Hematopoietic multipotent progenitor cell (in vitro differentiated cells): ENCODE data around the gene FAM174A. TPM values are rescaled to one million over a fixed set of nuclear protein-coding genes. Genes with fewer than 3 reads are reported as not detected.

Experiments used
- DNase-seq, 3 donors: peaks; one replicate each; pipeline ENCODE4 v3.0.0-alpha.2; 2011 to 2015; ENCODE audit warnings: low read depth in 2 of 3, low spot score in 2 of 3
- total RNA-seq: library from RNA; depleted of rRNA; stranded (reverse); fragments of >200 nt; gene quantifications from one replicate; pipeline ENCODE4 v1.2.3, GENCODE V29; 2012

FAM174A gene
- 26.9 TPM for total RNA-seq

DNA sequence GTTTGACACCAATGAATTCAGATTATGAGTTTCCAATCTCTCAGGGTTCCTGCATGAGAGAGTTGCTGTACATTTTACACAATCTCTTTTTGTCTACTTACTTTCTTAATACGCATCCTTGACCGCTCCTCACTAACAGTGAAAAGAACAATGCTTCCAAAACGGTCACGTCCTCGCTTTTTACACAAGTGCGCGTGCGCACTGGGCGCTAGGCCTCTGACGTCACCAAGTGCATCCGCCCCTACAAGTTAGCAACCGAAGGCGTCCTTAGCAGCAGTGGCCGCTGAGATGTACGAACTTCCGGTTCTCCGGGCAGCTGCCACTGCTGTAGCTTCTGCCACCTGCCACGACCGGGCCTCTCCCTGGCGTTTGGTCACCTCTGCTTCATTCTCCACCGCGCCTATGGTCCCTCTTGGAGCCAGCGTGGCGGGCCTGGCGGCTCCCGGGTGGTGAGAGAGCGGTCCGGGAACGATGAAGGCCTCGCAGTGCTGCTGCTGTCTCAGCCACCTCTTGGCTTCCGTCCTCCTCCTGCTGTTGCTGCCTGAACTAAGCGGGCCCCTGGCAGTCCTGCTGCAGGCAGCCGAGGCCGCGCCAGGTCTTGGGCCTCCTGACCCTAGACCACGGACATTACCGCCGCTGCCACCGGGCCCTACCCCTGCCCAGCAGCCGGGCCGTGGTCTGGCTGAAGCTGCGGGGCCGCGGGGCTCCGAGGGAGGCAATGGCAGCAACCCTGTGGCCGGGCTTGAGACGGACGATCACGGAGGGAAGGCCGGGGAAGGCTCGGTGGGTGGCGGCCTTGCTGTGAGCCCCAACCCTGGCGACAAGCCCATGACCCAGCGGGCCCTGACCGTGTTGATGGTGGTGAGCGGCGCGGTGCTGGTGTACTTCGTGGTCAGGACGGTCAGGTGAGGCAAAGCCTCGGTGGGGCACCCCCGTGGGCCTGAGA is at the start of gene FAM174A:
Gene FAM174A, plus strand, starts transcription at position 315 of the 946 bp plus-strand sequence. Its CDS starts 157 bp downstream, at position 472.
- peak; percentile 97 to 99 (median 98) for DNase-seq

GRCh38 chr5:100493996-100494395 is 41.2 kb upstream of the FAM174A start:
- no peak for DNase-seq

GRCh38 chr5:100496296-100496695 is 38.9 kb upstream of the FAM174A start:
- DNase-seq: no peak

DNA sequence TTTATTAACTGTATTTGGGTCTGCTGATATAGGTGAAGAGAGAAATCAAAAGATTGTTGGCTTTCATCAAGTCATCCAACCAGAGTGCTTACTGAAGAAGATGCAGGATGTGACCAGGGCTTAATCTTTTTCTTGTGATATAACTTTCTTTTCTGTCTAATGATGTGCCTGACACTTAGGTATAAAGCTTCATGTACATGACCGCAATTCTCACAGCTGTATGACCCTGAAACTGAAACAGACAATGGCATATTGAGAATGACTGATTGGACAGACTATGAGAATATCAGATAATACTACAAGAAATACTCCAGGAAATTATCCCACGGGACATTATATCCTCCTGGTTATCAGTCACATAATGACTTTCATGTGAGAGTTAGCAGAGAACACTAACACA is 32.5 kb upstream of the FAM174A start:
- no peak for DNase-seq

DNA sequence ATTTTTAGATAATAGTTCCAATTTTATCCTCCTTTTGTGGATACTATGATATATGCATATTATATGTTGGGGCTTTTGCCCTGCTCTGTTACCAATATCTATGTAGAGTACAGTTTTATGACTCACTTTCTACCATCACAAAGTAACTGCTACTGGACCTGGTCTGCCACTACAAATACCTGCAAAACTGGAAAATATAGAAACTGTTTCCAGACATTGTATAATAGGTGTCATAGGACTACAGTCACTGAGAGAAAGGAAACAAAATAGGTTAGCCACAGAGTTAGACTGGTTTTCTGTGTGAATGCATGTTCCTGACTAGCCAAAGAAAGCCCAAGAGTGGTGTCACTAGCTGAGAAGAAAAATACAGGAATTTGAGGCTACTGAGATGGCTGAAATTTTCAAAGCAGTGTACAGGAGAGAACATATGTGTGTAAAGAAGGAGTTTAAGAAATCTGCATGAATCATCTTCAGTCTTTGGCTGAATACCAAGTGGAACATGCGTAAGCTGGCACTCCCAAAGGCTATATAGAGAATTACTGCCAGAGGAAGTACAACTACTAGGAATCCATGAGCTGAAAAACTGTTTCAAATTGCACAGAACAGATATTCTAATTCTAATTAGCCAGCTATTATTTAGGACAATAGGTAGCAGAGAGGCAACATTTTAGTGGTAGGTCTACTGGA is 29.0 kb upstream of the FAM174A start:
- DNase-seq: no peak

- no peak for DNase-seq
Measured at GRCh38 chr5:100516285-100516684, 18.9 kb upstream of the FAM174A start.

GRCh38 chr5:100517301-100517974 is 17.7 kb upstream of the FAM174A start:
- no peak for DNase-seq

- no peak for DNase-seq
Measured at GRCh38 chr5:100518377-100518776, 16.8 kb upstream of the FAM174A start.

- DNase-seq: no peak
Measured at GRCh38 chr5:100519075-100519474, 16.1 kb upstream of the FAM174A start.

DNA sequence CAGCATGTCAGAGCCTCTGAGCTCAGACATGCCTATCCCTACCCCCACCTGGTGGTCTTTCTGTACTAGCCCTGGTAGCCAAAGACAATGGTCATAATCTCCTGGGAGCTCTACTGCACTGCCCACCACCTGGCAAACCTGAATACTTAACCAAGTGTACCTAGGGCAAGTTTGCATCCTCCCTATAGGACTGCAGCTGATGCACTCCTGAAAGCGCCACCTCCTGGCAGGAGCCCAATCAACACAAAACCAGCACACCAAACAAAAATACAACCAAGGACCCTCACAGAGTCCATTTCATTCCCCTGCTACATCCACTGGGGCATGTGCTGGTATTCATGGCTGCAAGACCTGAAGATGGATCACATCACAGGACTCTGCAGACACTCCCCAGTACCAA is 14.8 kb upstream of the FAM174A start:
- no peak for DNase-seq

DNA sequence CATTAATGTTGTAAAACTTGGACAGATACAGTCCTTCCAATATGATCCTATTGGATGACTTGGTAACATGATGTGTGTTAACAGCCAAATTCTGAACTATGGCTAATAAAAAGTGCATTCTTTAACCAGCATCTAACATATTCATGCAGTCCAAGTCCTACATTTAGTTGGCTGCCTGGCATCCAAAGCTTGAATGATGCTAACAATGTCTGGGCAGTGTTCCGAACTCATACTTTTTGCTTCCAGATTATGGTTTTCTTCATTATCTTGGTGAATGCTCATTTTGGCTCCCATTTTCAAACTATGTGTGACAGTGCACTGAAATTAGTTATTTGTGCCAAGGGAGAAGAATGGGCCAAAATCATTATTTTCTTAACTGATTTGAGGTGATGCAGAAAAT is 2.8 kb downstream of the FAM174A start:
- DNase-seq: no peak

- DNase-seq: no peak
Measured at GRCh38 chr5:100539519-100539918, 4.3 kb downstream of the FAM174A start.

DNA sequence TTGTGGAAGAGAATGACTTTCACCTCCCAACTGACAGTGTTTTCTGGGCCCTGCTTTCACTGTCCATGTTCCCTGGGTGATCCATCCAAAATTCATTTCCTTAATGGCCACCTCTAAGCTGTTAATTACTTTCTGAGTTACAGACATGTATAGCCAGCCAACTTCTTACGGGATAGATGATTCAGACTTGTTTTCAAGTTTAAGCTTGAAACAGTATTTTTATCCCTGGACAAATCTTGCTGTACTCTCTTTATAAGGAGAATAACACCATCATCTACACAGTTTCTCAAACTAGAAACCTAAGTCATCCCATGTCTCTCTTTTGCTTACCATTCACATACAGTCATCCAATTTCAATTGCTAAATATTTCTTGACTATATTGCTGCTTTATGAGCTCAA is 6.9 kb downstream of the FAM174A start:
- no peak for DNase-seq

DNA sequence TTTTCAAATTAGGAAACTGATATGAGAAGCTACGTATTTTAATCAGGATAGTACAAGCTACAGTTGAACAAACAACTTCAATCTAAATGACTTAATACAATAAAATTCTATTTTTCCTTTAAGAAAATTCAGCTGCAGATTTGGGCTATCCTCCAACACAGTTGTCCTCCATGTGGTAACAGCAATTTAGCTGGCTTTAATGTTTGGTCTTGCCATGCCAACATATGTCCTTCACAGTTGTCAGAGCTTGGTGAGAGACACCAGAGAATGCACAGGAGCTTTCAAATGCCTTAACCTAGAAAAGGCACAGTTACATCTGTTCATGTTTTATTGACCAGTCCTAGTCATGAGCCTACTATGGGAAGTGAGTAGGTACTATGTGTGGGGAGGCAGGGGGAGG is 10.8 kb downstream of the FAM174A start:
- DNase-seq: no peak

- peak in 1 of 3 donors; percentile 9 for DNase-seq
Measured at GRCh38 chr5:100550531-100551051, 15.4 kb downstream of the FAM174A start.

GRCh38 chr5:100551183-100551582 is 16.0 kb downstream of the FAM174A start:
- no peak for DNase-seq

DNA sequence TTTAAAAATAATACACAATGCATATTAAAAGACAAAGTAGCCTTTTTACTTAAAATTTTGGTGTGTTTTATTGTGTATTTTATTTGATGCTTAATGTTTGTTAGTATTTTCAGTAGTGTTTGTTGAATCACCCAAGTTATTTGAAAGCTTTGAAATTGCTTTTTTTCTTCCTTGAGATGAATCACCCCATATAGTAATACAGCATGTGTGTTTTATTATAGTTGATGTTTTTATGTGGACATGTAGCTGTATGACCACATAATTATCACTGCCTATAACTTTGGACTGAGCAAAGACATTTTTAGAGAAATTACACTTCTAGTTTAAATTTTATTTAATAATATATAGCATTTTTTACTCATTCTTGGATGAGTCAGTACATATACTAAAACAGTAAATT is 18.0 kb downstream of the FAM174A start:
- no peak for DNase-seq

- no peak for DNase-seq
Measured at GRCh38 chr5:100560860-100561259, 25.7 kb downstream of the FAM174A start.

GRCh38 chr5:100562821-100563220 is 27.6 kb downstream of the FAM174A start:
- no peak for DNase-seq

- DNase-seq: no peak
Measured at GRCh38 chr5:100566382-100567141, 31.4 kb downstream of the FAM174A start.
